ENCODE results near the gene SETBP1.

DNA sequence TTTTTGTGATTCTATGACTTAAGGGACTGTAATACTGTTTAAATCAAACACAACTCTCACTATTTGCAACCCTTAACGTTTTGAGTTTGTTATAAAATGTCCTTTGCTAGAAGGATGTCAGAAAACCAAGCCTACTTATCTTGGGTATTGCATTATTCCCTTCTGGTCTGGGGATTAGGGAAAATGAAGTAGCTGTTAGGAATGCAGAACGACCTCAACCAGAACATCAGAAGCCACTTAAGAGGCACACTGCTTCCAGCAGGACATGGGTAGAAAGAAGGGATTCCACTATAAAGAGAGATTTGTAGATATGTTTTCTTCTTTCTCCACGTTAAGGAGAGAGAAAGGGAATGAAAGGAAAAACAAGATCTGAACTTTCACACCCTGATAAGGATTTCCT is 101.2 kb downstream of the SETBP1 start:
- TF ChIP-seq, protein P1, sequence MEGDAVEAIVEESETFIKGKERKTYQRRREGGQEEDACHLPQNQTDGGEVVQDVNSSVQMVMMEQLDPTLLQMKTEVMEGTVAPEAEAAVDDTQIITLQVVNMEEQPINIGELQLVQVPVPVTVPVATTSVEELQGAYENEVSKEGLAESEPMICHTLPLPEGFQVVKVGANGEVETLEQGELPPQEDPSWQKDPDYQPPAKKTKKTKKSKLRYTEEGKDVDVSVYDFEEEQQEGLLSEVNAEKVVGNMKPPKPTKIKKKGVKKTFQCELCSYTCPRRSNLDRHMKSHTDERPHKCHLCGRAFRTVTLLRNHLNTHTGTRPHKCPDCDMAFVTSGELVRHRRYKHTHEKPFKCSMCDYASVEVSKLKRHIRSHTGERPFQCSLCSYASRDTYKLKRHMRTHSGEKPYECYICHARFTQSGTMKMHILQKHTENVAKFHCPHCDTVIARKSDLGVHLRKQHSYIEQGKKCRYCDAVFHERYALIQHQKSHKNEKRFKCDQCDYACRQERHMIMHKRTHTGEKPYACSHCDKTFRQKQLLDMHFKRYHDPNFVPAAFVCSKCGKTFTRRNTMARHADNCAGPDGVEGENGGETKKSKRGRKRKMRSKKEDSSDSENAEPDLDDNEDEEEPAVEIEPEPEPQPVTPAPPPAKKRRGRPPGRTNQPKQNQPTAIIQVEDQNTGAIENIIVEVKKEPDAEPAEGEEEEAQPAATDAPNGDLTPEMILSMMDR (IDR thresholded peaks at IDR 0.05), result no peak
- TF ChIP-seq POLR2A (IDR thresholded peaks at IDR 0.05), result no peak
